MCF 10A (cell line): Measurements from ENCODE around the gene PRRT1B. TPM values are rescaled to one million over a fixed set of nuclear protein-coding genes. Genes with fewer than 3 reads are reported as not detected.

ENCODE experiments used
- BruUV-seq: library from RNA; stranded (reverse); fragments of 400-500 nt; replicated peaks from 2 replicates; lab custom pipeline; 2021; lab: Mats Ljungman, UMichigan
- CTCF ChIA-PET: fragments of 300-600 bp; sonication (Branson Sonifier 250); formaldehyde crosslinking; extraction: SDS; loops from one replicate; lab custom pipeline; 2021; ENCODE audit warnings: antibody characterized with exemption, inconsistent platforms; lab: Yijun Ruan, JAX
- POLR2A ChIA-PET: fragments of 300-600, 350-650 bp; sonication (Branson Sonifier 250); formaldehyde crosslinking; extraction: SDS; loops from one replicate; lab custom pipeline; 2020; ENCODE audit warnings: antibody characterized with exemption, inconsistent platforms; lab: Yijun Ruan, JAX
- DNase-seq: peaks from one replicate; pipeline ENCODE4 v3.0.0-alpha.2; 2018; ENCODE audit not compliant: unreplicated experiment
- H3K27ac Mint-ChIP-seq: one replicate; pipeline ENCODE4 v1.8.0; 2022; ENCODE audit warnings: mild to moderate bottlenecking, low read depth, mixed read lengths; ENCODE audit not compliant: unreplicated experiment
- H3K27me3 Mint-ChIP-seq: one replicate; pipeline ENCODE4 v1.8.0; 2022; ENCODE audit warnings: mixed read lengths; ENCODE audit not compliant: insufficient read depth, unreplicated experiment
- H3K36me3 Mint-ChIP-seq: one replicate; pipeline ENCODE4 v1.8.0; 2022; ENCODE audit warnings: mild to moderate bottlenecking, moderate library complexity, mixed read lengths; ENCODE audit not compliant: insufficient read depth, unreplicated experiment
- H3K4me1 Mint-ChIP-seq: one replicate; pipeline ENCODE4 v1.8.0; 2022; ENCODE audit warnings: mixed read lengths; ENCODE audit not compliant: insufficient read depth, unreplicated experiment
- H3K4me3 Mint-ChIP-seq: one replicate; pipeline ENCODE4 v1.8.0; 2022; ENCODE audit warnings: mild to moderate bottlenecking, moderate library complexity, mixed read lengths; ENCODE audit not compliant: unreplicated experiment
- H3K9me3 Mint-ChIP-seq: one replicate; pipeline ENCODE4 v1.8.0; 2022; ENCODE audit warnings: mixed read lengths; ENCODE audit not compliant: unreplicated experiment
- intact Hi-C: fragments of 100-400 bp; cut with micrococcal nuclease; formaldehyde crosslinking; loops from 2 replicates; pipeline ENCODE4 v1.14.1; 2022
- total RNA-seq: library from RNA; stranded (reverse); gene quantifications from 2 replicates; pipeline ENCODE4 v1.2.3, GENCODE V29; 2022
- TF ChIP-seq, protein P1 (sequence below): fragments of 200-600 bp; IDR thresholded peaks from one replicate; pipeline ENCODE4 v1.8.0; 2022; ENCODE audit warnings: antibody characterized with exemption, mild to moderate bottlenecking; ENCODE audit not compliant: unreplicated experiment

The PRRT1B gene
- total RNA-seq, 1 experiment from 2014 or later = not detected

DNA sequence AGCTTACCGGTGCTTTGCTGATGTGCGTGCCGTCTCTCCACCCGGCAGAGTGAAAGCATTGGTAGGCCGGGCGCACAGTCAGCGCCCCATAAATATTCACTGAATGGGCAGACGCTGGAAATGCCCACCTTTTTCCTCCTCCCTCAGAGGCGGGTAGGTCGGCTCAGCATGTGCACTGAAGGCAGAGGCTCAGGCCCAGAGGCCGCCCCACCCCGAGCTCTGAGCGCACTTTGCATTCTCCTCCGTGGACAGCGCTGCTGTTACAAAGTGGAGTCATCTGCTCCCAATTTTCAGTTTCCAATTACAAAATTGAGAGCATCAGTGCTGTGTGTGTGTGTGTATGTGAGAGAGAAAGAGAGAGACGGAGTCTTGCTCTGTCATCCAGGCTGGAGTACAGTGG lies 24.8 kb upstream of the PRRT1B start:
- DNase-seq = no peak
- ChIA-PET CTCF (no interaction called here), POLR2A (no interaction called here)
- intact Hi-C loops = no loop called here
- Mint-ChIP-seq H3K4me1 (no peaks in the 10 kb centered on the region), H3K27me3 (no peaks in the 10 kb centered on the region), H3K4me3 (no peak overlapping the region), H3K9me3 (no peaks in the 10 kb centered on the region), H3K36me3 (peaks cover 49% of the 10 kb centered on the region), H3K27ac (no peak overlapping the region)
- TF ChIP-seq, protein P1, sequence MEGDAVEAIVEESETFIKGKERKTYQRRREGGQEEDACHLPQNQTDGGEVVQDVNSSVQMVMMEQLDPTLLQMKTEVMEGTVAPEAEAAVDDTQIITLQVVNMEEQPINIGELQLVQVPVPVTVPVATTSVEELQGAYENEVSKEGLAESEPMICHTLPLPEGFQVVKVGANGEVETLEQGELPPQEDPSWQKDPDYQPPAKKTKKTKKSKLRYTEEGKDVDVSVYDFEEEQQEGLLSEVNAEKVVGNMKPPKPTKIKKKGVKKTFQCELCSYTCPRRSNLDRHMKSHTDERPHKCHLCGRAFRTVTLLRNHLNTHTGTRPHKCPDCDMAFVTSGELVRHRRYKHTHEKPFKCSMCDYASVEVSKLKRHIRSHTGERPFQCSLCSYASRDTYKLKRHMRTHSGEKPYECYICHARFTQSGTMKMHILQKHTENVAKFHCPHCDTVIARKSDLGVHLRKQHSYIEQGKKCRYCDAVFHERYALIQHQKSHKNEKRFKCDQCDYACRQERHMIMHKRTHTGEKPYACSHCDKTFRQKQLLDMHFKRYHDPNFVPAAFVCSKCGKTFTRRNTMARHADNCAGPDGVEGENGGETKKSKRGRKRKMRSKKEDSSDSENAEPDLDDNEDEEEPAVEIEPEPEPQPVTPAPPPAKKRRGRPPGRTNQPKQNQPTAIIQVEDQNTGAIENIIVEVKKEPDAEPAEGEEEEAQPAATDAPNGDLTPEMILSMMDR = no peak
- no TSS peak for BruUV-seq

DNA sequence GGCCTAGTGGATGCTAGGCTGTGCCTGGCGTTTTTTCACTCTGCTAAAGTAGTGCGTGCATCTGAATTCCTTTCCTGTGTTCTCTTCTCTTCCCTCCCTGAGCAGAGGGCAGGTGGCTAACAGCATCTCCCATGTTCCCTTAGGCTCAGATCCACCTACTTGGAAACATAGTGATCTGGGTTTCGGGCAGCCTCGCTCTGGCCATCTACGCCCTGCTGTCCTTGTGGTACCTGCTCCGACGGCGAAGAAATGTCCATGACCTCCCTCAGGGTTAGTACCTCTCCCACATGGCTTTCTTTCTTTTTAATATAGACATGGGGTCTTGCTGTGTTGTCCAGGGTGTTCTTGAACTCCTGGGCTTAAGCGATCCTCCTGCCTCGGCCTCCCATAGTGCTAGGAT lies 24.1 kb upstream of the PRRT1B start:
- intact Hi-C loops = no loop called here
- DNase-seq = no peak
- ChIA-PET POLR2A (no interaction called here), CTCF (no interaction called here)
- TF ChIP-seq, protein P1 = no peak
- H3K4me1 Mint-ChIP-seq = no peaks in the 10 kb centered on the region
- no peak overlapping the region for H3K27ac Mint-ChIP-seq
- H3K36me3 Mint-ChIP-seq = peaks cover 56% of the 10 kb centered on the region
- no peak overlapping the region for H3K4me3 Mint-ChIP-seq
- no TSS peak for BruUV-seq
- H3K9me3 Mint-ChIP-seq = no peaks in the 10 kb centered on the region
- H3K27me3 Mint-ChIP-seq = no peaks in the 10 kb centered on the region

DNA sequence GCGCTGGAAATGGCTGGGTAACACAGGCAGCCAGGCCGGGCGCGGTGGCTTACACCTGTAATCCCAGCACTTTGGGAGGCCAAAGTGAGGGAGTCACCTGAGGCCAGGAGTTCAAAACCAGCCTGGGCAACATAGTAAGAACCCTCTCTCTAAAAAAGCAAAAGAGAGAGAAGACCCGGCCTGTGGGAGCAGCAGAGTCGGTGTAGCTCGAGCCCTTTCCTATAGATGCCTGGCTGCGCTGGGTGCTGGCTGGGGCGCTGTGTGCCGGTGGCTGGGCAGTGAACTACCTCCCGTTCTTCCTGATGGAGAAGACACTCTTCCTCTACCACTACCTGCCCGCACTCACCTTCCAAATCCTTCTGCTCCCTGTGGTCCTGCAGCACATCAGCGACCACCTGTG lies 23.5 kb upstream of the PRRT1B start:
- no peak overlapping the region for H3K27ac Mint-ChIP-seq
- no peaks in the 10 kb centered on the region for H3K9me3 Mint-ChIP-seq
- peaks cover 63% of the 10 kb centered on the region for H3K36me3 Mint-ChIP-seq
- CTCF ChIA-PET = no interaction called here
- no TSS peak for BruUV-seq
- intact Hi-C loops = no loop called here
- DNase-seq = no peak
- H3K4me3 Mint-ChIP-seq = no peak overlapping the region
- no peaks in the 10 kb centered on the region for H3K4me1 Mint-ChIP-seq
- TF ChIP-seq, protein P1 = no peak
- no peaks in the 10 kb centered on the region for H3K27me3 Mint-ChIP-seq
- POLR2A ChIA-PET = no interaction called here

DNA sequence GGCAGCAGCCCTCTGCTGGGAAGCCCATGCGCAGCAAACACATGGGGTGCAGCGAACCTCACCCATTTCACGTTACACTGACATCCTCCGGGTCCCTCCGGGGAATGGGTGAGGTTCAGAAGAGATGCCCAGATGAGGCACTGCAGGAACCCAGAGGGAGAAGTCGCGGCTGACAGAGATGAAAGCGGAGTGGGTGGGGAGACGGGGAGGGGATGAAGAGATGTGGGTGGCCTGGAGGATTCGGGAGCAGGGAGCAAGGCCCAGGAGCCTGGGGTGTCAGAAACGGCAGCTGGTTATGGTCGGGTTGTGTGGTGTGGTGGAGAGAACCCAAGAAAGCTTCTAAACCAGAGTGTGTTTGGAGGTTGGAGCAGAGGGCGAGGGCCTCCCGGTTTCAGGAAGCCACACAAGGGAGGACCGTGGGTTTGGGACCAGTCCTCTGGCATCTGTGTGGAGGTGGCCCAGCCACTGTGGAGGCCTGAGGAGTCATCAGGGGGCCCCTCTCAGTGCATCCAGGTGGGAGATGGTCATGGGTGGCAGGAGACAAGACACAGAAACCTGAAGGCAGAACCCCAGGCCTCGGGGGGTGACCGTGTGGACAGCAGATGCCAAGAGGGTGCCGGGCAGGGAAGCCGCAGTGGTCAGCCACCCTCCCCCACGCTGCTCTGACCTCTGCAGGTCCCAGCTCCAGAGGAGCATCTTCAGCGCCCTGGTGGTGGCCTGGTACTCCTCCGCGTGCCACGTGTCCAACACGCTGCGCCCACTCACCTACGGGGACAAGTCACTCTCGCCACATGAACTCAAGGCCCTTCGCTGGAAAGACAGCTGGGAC lies 22.9 kb upstream of the PRRT1B start:
- POLR2A ChIA-PET = interaction anchor here (0.5 kb wide), 1 partner anchor 64 kb away, joined by 3 read pairs; no protein-coding TSS in a partner anchor
- H3K9me3 Mint-ChIP-seq = no peaks in the 10 kb centered on the region
- intact Hi-C loops = no loop called here
- H3K27ac Mint-ChIP-seq = no peak overlapping the region
- H3K4me3 Mint-ChIP-seq = no peak overlapping the region
- no peaks in the 10 kb centered on the region for H3K4me1 Mint-ChIP-seq
- peaks cover 68% of the 10 kb centered on the region for H3K36me3 Mint-ChIP-seq
- TF ChIP-seq, protein P1 = no peak
- BruUV-seq = no TSS peak
- CTCF ChIA-PET = no interaction called here
- no peaks in the 10 kb centered on the region for H3K27me3 Mint-ChIP-seq
- no peak for DNase-seq
